Heart left ventricle (tissue), 13 donors: ENCODE data around the gene COL6A1.

Experiments
- CTCF ChIP-seq, 12 donors: fragments of 200-600 bp; sonication (generic) in 4 of 12; IDR thresholded peaks; one replicate each; pipeline versions ENCODE4 v1.5.0 to v1.8.0; 2018 to 2022; ENCODE audit warnings: antibody characterized with exemption in 12 of 12, mild to moderate bottlenecking in 5 of 12
- POLR2A ChIP-seq, 2 donors: fragments of 450-650 bp; IDR thresholded peaks; one replicate each; pipeline ENCODE4 v1.6.1; 2017; ENCODE audit warnings: antibody characterized with exemption in 2 of 2, mild to moderate bottlenecking in 2 of 2, moderate library complexity in 2 of 2
- donor health status: ischemic (EF 13 %, LVEDD 7.1; RV severe dilation, severe dysfunction).
- donor health status: DM: no; HTN: yes; CAD: no.
- donor health status: DM: no; HTN: no; CAD: no.
- donor health status: ischemic (EF 25% LVEDD 6.9; RV normal size, moderate dysfunction).
- donor health status: ischemic (EF 25% LVEDD 5.7; RV mildly dilated, moderate dysfunction).
- donor health status: ischemic (EF 35%, LVEDD 5.7; RV mildly dilated, moderate dysfunction).
- donor health status: nonischemic (EF 11% LVEDD 7.7; RV severe dilation, severe dysfunction).
- donor health status: DM: yes; HTN: yes; CAD: no.
- donor health status: PGD.
- donor health status: ischemic (EF 29% LVEDD 5.4; RV normal size, mild dysfunction).
- donor health status: nonischemic (EF 23%, LVEDD 6.1; RV moderate dilation, normal function).

GRCh38 chr21:45948576-45949141 is 32.9 kb upstream of the COL6A1 start:
- no peak for TF ChIP-seq POLR2A (IDR thresholded peaks at IDR 0.05)
- no peak for TF ChIP-seq CTCF (IDR thresholded peaks at IDR 0.05)
